Raji (cell line): Measurements from ENCODE around the gene DGCR8.

Experiments
- POLR2A ChIP-seq: IDR thresholded peaks from 2 replicates; pipeline ENCODE4 v1.6.1; 2011; ENCODE audit warnings: low read depth, low read length, control low read depth; ENCODE audit not compliant: insufficient read depth

DGCR8 gene

GRCh38 chr22:20130731-20131596, 50.9 kb downstream of the DGCR8 start:
- TF ChIP-seq POLR2A, result no peak

GRCh38 chr22:20131597-20131858, 51.5 kb downstream of the DGCR8 start, which contains the start of gene ZDHHC8:
ZDHHC8 (plus strand) TSS chr22:20131804; CDS start chr22:20131948, 144 bp downstream.
- no peak for TF ChIP-seq POLR2A

DNA sequence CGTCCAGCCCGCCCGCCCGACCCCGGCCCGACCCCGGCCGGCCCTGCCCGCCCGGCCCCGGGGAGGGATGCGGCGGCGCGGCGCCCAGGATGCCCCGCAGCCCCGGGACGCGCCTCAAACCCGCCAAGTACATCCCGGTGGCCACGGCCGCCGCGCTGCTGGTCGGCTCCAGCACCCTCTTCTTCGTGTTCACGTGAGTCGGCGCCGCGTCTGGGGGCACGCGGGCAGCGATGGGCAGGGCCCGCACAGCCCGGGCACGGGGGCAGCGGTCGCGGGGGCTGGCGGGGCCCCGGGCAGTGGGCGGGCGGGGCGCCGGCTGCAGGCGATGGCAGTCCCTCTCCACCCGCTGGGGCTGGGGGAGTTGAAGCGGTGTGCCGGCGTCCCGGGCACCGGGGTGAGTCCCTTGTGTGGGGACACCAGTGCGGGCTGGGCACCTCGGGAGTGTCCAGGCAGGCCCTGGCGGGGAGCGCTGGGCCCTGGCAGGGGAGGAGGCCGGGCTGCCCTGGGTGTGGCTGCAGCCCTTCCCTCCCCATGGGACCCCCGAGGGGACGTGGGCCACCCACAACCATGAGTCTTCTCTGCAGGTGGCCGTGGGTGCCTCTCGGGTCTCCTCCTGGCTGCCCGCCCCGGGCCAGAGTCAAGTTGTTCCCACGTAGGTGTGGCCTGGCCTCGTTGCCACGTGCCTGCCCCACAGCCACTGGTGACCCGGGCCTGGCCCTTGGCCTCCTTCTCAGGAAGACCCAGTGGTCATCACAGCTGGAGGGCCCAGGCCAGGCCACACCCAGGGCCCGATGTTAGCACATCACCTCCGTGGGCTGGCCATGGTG, 52.0 kb downstream of the DGCR8 start:
- no peak for TF ChIP-seq POLR2A

GRCh38 chr22:20132686-20133246, 52.7 kb downstream of the DGCR8 start:
- TF ChIP-seq POLR2A, result no peak

DNA sequence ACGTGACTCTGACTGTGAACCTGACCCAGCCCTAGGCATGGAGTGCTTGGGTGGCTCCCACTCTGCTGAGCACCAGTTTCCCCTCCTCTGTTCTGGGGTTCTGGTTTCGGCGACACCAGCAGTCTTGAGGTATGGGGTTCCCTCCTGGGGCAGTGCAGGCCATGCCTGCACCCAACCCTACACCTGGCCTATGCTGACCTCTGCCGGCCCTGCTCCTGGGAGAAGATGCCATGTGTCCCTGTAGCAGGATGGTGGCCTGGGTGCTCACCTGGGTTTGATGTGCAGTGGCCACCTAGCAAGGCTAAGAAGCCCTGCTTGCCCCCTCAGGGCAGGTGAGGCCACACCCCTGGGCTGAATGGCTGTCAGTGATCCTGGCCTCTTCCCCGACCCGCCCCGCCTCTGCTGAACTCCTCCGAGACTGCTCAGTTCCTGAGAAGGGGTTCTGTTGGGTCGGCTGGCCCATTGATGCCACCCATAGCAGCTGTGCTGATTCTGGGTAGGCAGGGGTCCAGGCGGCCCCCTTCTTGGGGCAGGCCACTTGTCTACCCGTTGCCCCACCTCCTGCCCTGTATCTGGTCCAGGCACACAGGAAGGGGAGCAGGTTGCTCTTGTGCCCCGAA, 54.0 kb downstream of the DGCR8 start:
- TF ChIP-seq POLR2A, result no peak

DNA sequence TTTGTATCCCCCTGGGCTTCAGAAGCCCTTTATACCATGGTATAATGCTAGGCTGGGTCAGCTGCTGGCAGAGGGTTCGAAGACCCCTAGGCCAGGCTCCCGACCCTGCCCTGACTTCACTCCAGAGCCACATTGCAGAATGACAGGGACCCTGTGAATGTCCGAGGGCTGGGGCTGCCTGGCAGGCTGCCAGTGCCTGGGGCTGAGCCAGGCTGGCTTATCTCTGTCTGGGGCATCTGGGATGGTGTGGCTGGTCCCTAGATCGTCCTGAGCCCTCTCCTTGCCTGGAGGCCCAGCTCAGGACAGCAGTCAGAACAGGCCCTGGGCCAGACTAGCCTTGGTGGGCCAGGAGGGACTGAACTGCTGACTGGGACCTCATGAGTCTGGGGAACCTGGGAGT, 55.2 kb downstream of the DGCR8 start:
- no peak for TF ChIP-seq POLR2A

GRCh38 chr22:20135806-20136602, 56.0 kb downstream of the DGCR8 start:
- no peak for TF ChIP-seq POLR2A

GRCh38 chr22:20136603-20136873, 56.5 kb downstream of the DGCR8 start:
- TF ChIP-seq POLR2A, result no peak

DNA sequence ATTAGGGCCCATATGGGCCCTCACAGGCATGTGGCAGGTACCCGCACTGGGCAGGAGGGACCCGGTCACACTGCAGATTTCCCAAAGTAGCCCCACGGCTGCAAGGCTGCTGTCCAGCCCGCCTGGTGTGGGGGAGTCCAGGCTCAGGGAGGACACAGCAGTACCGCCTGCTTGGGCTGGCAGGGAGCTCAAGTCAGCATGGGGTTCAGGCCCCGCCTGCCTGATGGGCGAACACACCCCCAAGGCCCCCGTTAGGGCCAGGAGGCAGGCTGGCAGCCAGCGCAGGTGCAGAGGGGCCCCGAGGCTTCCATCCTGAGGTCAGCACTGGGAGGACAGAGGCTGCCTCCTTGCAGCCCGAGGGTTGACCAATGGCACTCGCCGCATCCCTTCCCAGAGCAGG, 57.1 kb downstream of the DGCR8 start:
- TF ChIP-seq POLR2A, result no peak

- no peak for TF ChIP-seq POLR2A
Observed at GRCh38 chr22:20137671-20138416, 57.8 kb downstream of the DGCR8 start.

DNA sequence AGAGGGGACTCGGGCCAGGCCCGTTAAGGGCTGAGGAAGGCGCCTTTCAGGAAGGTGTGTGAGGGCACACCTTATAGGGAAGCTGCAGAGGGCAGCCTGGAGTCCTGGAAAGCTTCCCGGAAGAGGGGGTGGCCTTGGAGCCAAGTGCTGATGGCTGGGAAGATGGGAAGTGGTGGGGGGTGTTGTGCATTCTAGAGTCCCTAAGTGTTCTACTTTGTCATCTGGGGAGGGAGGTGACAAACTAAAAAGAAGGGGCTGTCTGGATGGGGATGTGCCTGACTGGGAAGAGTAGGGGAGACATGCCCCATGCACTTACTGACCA, 58.3 kb downstream of the DGCR8 start:
- TF ChIP-seq POLR2A, result no peak

DNA sequence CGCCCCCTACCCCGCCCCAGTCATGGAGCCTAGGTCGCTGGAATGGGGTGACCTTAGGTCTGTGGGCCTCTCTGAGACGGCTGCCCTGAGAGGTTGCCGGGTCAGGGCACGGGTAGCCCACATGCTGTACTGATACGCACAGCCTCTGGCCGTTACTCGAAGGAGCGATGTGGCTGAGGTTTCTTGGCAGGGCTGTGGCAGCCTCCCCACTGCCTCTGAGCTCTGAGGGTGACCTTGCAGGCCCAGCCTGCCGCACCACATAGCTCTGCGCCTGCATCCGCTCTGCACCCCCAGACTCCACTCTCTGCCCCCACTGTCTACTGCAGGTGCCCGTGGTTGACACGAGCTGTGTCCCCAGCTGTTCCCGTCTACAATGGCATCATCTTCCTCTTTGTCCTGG, 58.8 kb downstream of the DGCR8 start:
- TF ChIP-seq POLR2A, result no peak

DNA sequence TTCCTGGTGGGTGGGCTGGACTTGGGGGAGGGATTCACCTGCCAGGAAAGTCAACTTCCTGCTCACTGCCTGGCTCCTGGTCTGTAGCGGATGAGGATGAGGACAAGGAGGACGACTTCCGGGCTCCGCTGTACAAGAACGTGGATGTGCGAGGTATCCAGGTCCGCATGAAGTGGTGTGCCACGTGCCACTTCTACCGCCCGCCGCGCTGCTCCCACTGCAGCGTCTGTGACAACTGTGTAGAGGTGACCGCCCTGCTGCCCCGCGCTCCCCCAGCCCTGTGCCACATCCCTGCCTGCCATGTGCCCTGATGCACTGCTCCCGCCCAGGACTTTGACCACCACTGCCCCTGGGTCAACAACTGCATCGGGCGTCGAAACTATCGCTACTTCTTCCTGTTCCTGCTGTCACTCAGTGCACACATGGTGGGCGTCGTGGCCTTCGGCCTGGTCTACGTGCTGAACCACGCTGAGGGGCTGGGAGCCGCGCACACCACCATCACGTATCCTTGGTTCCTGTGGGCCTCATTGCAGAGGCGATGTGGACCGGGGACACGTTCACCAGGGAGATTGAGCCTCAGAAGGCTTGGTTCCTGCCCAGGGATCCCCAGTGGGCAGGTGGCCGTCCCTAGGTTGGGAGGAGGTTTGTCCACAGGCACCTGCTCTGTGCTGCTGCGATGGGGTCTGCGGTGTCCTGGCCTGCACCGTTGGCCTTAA, 59.5 kb downstream of the DGCR8 start:
- TF ChIP-seq POLR2A, result no peak

DNA sequence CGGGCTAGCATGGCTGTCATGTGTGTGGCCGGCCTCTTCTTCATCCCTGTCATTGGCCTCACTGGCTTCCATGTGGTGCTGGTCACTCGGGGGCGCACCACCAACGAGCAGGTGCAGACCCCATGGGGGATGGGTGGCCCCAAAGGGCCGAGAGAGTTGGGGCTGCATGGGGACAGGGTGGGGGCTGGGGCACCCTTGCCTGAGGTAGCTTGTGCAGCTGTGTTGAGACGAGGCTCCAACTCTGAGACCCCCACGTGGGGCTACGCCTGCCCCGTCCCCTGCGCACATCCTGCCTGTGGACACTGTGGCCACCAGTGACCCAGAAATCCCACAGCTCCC, 60.0 kb downstream of the DGCR8 start:
- no peak for TF ChIP-seq POLR2A
